K562 (cell line): ENCODE data around the gene JSRP1. TPM values are rescaled to one million over a fixed set of nuclear protein-coding genes. Genes with fewer than 3 reads are reported as not detected.

ENCODE experiments used
- ATAC-seq: fragments of 200-7000 bp; cut with Tn5 transposase; 3 replicates; pipeline ENCODE4 v1.9.1; 2020; ENCODE audit warnings: moderate library complexity
- BruUV-seq: library from RNA; stranded (reverse); fragments of 400-500 nt; replicated peaks from 2 replicates; lab custom pipeline; 2021; lab: Mats Ljungman, UMichigan
- CTCF ChIA-PET: fragments of 300-600 bp; formaldehyde crosslinking; extraction: SDS; loops from one replicate; lab custom pipeline; 2021; ENCODE audit warnings: low intra/inter-chr PET ratio; lab: Yijun Ruan, JAX
- POLR2A ChIA-PET: fragments of 300-600, 350-650 bp; sonication (Branson Sonifier 250); formaldehyde crosslinking; extraction: SDS; loops from one replicate; lab custom pipeline; 2021; ENCODE audit warnings: antibody characterized with exemption, inconsistent platforms; lab: Yijun Ruan, JAX
- DNase-seq, 4 experiments: peaks; one replicate each; pipeline versions ENCODE4 v3.0.0 to v3.0.0-alpha.2; 2011 to 2018; ENCODE audit warnings: low spot score in 3 of 4, mixed read lengths in 3 of 4; ENCODE audit errors: extremely low read depth in 1 of 4
- FAIRE-seq: peaks from 2 replicates; lab custom pipeline; 2011; peaks lifted over from hg19 to GRCh38; lab: Jason Lieb, UNC
- H2AFZ ChIP-seq: 2 replicates; pipeline ENCODE4 v1.6.0; 2011; ENCODE audit warnings: low read depth, low read length, control low read depth, inconsistent platforms
- H3K27ac ChIP-seq: fragments of 200-600 bp; 3 replicates; pipeline ENCODE4 v1.8.0; 2011; ENCODE audit warnings: low read depth, mild to moderate bottlenecking, control low read depth, inconsistent platforms, low read length, moderate library complexity, mixed read lengths; ENCODE audit errors: extremely low read depth
- H3K27me3 ChIP-seq, 2 experiments: fragments of 300-600 bp in 1 of 2; 2 replicates in 1 of 2; 3 replicates in 1 of 2; pipeline versions ENCODE4 v1.6.0 to v1.8.0; 2011; ENCODE audit warnings: inconsistent platforms in 2 of 2, low read length in 2 of 2, mild to moderate bottlenecking in 1 of 2, mixed read lengths in 1 of 2, moderate library complexity in 1 of 2; ENCODE audit not compliant: control insufficient read depth in 2 of 2, insufficient read depth in 2 of 2
- H3K36me3 ChIP-seq: fragments of 300-600 bp; 3 replicates; pipeline ENCODE4 v1.8.0; 2011; ENCODE audit warnings: mild to moderate bottlenecking, low read length, inconsistent platforms; ENCODE audit not compliant: control insufficient read depth, insufficient read depth
- H3K4me1 ChIP-seq, 2 experiments: fragments of 200-600 bp in 1 of 2; replicated peaks in 1 of 2; 2 replicates in 1 of 2; 3 replicates in 1 of 2; pipeline versions ENCODE4 v1.5.1 to v1.8.0; 2011; ENCODE audit warnings: inconsistent platforms in 2 of 2, low read length in 2 of 2, mild to moderate bottlenecking in 1 of 2, mixed read lengths in 1 of 2, moderate library complexity in 1 of 2; ENCODE audit not compliant: control insufficient read depth in 2 of 2, insufficient read depth in 2 of 2
- H3K4me2 ChIP-seq: 2 replicates; pipeline ENCODE4 v1.6.1; 2011; ENCODE audit warnings: low read length, control low read depth, inconsistent platforms, mixed read lengths; ENCODE audit not compliant: insufficient read depth
- H3K4me3 ChIP-seq: fragments of 200-600 bp; sonication (generic), shearing (Covaris generic); 2 replicates; pipeline ENCODE4 v1.5.1; 2016; ENCODE audit warnings: control low read depth, inconsistent platforms
- H3K79me2 ChIP-seq: fragments of 200-600 bp; 3 replicates; pipeline ENCODE4 v1.8.0; 2011; ENCODE audit warnings: low read length, inconsistent platforms; ENCODE audit not compliant: control insufficient read depth, insufficient read depth
- H3K9ac ChIP-seq, 2 experiments: 2 replicates each; pipeline versions ENCODE4 v1.6.0 to v1.6.1; 2011; ENCODE audit warnings: low read depth in 2 of 2, low read length in 2 of 2, control low read depth in 1 of 2, inconsistent platforms in 1 of 2, mild to moderate bottlenecking in 1 of 2, mixed read lengths in 1 of 2; ENCODE audit not compliant: insufficient read depth in 1 of 2
- H3K9me1 ChIP-seq: one replicate; pipeline ENCODE4 v1.6.0; 2011; ENCODE audit warnings: inconsistent platforms, mild to moderate bottlenecking, low read length, moderate library complexity; ENCODE audit not compliant: control insufficient read depth, insufficient read depth
- H3K9me3 ChIP-seq: replicated peaks from 2 replicates; pipeline ENCODE4 v1.5.1; 2011; ENCODE audit warnings: low read depth, low read length, inconsistent platforms; ENCODE audit not compliant: control insufficient read depth, insufficient read depth
- H4K20me1 ChIP-seq: replicated peaks from 2 replicates; pipeline ENCODE4 v1.6.1; 2011; ENCODE audit warnings: low read length, inconsistent platforms, mixed read lengths; ENCODE audit not compliant: control insufficient read depth, insufficient read depth
- BACH1 ChIP-seq: fragments of 200-800 bp; sonication (Bioruptor generic); IDR thresholded peaks from 2 replicates; pipeline ENCODE4 v1.6.1; 2016; ENCODE audit warnings: missing genetic modification characterization, missing compliant biosample characterization
- FIP1L1 ChIP-seq: fragments of 200-400 bp; formaldehyde crosslinking; IDR thresholded peaks from 2 replicates; pipeline ENCODE4 v1.6.1; 2018; ENCODE audit warnings: mild to moderate bottlenecking, low read depth, low read length; ENCODE audit not compliant: poor library complexity, severe bottlenecking
- HMGN3 ChIP-seq: IDR thresholded peaks from 2 replicates; pipeline ENCODE4 v1.6.1; 2011; ENCODE audit warnings: borderline replicate concordance, low read depth, mild to moderate bottlenecking, mixed read lengths, low read length; ENCODE audit not compliant: insufficient read length; ENCODE audit errors: extremely low read depth
- HNRNPL ChIP-seq: fragments of 200-400 bp; formaldehyde crosslinking; IDR thresholded peaks from 2 replicates; pipeline ENCODE4 v1.6.1; 2017; ENCODE audit warnings: low read depth, mild to moderate bottlenecking, low read length
- POLR2A ChIP-seq: fragments of 450-650 bp; conservative IDR thresholded peaks from 2 replicates; pipeline ENCODE4 v1.6.1; 2016
- POLR2G ChIP-seq: fragments of 200-400 bp; formaldehyde crosslinking; IDR thresholded peaks from 2 replicates; pipeline ENCODE4 v1.6.1; 2017; ENCODE audit warnings: low read depth, mild to moderate bottlenecking, antibody characterized with exemption, low read length, moderate library complexity
- RBFOX2 ChIP-seq: fragments of 200-400 bp; formaldehyde crosslinking; IDR thresholded peaks from 2 replicates; pipeline ENCODE4 v1.6.1; 2017; ENCODE audit warnings: low read depth, mild to moderate bottlenecking, low read length, moderate library complexity
- RBM22 ChIP-seq: fragments of 200-400 bp; formaldehyde crosslinking; IDR thresholded peaks from 2 replicates; pipeline ENCODE4 v1.6.1; 2018; ENCODE audit warnings: low read length, low read depth; ENCODE audit not compliant: poor library complexity, severe bottlenecking
- SPI1 ChIP-seq: IDR thresholded peaks from 2 replicates; pipeline ENCODE4 v1.6.1; 2011; ENCODE audit warnings: low read depth, low read length, control low read depth, borderline replicate concordance
- SUPT5H ChIP-seq: fragments of 450-650 bp; IDR thresholded peaks from 2 replicates; pipeline ENCODE4 v1.6.1; 2016
- ZBED1 ChIP-seq: IDR thresholded peaks from 2 replicates; pipeline ENCODE4 v1.6.1; 2014
- ZBTB7A ChIP-seq: IDR thresholded peaks from 2 replicates; pipeline ENCODE4 v1.6.1; 2011; ENCODE audit warnings: low read depth, mild to moderate bottlenecking, low read length, moderate library complexity, borderline replicate concordance; ENCODE audit not compliant: control insufficient read depth
- WGBS: fragments of 100-300 bp; shearing (Covaris generic); methylation state at CpG from one replicate; pipeline ENCODE4 v1.1.6; 2016; ENCODE audit warnings: low coverage, mixed read lengths; ENCODE audit not compliant: insufficient coverage; ENCODE audit errors: missing lambda C conversion rate; 5-methylcytosine and 5-hydroxymethylcytosine counted together
- in situ Hi-C: fragments of 300-500 bp; cut with MboI; formaldehyde crosslinking; loops from 4 replicates; pipeline ENCODE4 v1.15.0; 2018; ENCODE audit warnings: inconsistent platforms, mixed read lengths
- intact Hi-C: fragments of 100-400 bp; cut with micrococcal nuclease; formaldehyde crosslinking; loops from 2 replicates; pipeline ENCODE4 v1.14.2; 2022
- polyA plus RNA-seq, 8 experiments: library from polyadenylated mRNA; depleted of rRNA in 4 of 8; stranded (reverse) in 5 of 8; unstranded in 3 of 8; fragments of >200 nt; fragmentation: Nextera tagmentation in 2 of 8; fragmentation: Illumina TruSeq in 1 of 8; extraction: Ambion mirVana in 2 of 8; extraction: Trizol in 1 of 8; gene quantifications; 2 replicates each; pipeline versions ENCODE4 v1.2.1 to v1.2.3, GENCODE V29; 2011 to 2014; ENCODE audit warnings: inconsistent platforms in 1 of 8, missing spikeins in 1 of 8
- total RNA-seq, 7 experiments: library from RNA; depleted of rRNA in 6 of 7; stranded (reverse); fragments of >200 nt in 6 of 7; fragmentation: Illumina TruSeq in 2 of 7; extraction: Trizol in 2 of 7; gene quantifications; 2 replicates each; pipeline versions ENCODE4 v1.2.1 to v1.2.3, GENCODE V29; 2011 to 2021; ENCODE audit warnings: low replicate concordance in 1 of 7
- TF ChIP-seq, protein P1 (sequence below): sonication (generic); formaldehyde crosslinking; IDR thresholded peaks from 2 replicates; pipeline ENCODE4 v1.8.1; 2023; ENCODE audit warnings: mild to moderate bottlenecking, missing genetic modification reagents

The JSRP1 gene
- total and polyA plus RNA-seq, 9 of the 15 experiments (the other 6 are each of a cell fraction or from before 2014, with no cell fraction given) = 0.08 to 1.2 (median 0.51) TPM; not detected in 4

GRCh38 chr19:2249880-2250765 is 6.1 kb downstream of the JSRP1 start:
- FAIRE-seq (no peak), ATAC-seq (peak; percentile 22), DNase-seq (no peak)
- Histone ChIP-seq H3K27me3 (no peaks in the 10 kb centered on the region), H3K79me2 (no peaks in the 10 kb centered on the region), H3K9ac (no peak overlapping the region), H3K9me1 (no peaks in the 10 kb centered on the region), H3K36me3 (peaks cover 43% of the 10 kb centered on the region; the same call in 2 of the 3 replicates), H2AFZ (no peak overlapping the region), H3K4me2 (no peak overlapping the region), H3K4me1 (peaks cover 0 to 70% of the 10 kb centered on the region in 2 experiments; a peak in 2 of 5 replicates), H3K4me3 (no peak overlapping the region), H3K27ac (no peak overlapping the region), H3K9me3 (no peaks in the 10 kb centered on the region), H4K20me1 (no peaks in the 10 kb centered on the region)
- BruUV-seq = no TSS peak
- 96% methylated on average over 22 of the region's 43 CpGs for WGBS
- in situ Hi-C loops (no loop called here), intact Hi-C loops (no loop called here)
- ChIA-PET CTCF (no interaction called here), POLR2A (interaction anchor here (1.0 to 3.3 kb wide), 5 partner anchors 9 to 25 kb away, joined by 3 to 35 read pairs (median 4); no protein-coding TSS in a partner anchor)
- peak; percentile 53 for TF ChIP-seq POLR2A
- TF ChIP-seq, protein P1, sequence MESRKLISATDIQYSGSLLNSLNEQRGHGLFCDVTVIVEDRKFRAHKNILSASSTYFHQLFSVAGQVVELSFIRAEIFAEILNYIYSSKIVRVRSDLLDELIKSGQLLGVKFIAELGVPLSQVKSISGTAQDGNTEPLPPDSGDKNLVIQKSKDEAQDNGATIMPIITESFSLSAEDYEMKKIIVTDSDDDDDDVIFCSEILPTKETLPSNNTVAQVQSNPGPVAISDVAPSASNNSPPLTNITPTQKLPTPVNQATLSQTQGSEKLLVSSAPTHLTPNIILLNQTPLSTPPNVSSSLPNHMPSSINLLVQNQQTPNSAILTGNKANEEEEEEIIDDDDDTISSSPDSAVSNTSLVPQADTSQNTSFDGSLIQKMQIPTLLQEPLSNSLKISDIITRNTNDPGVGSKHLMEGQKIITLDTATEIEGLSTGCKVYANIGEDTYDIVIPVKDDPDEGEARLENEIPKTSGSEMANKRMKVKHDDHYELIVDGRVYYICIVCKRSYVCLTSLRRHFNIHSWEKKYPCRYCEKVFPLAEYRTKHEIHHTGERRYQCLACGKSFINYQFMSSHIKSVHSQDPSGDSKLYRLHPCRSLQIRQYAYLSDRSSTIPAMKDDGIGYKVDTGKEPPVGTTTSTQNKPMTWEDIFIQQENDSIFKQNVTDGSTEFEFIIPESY (CRISPR knock-in tag) = peak; percentile 98
- peak; percentile 96 for TF ChIP-seq RBM22
- TF ChIP-seq SPI1 = no peak
- peak; percentile 49 for TF ChIP-seq RBFOX2
- peak; percentile 39; the same call in 1 of the 2 replicates for TF ChIP-seq SUPT5H
- TF ChIP-seq HNRNPL = peak; percentile 66
- TF ChIP-seq FIP1L1 = peak; percentile 74
- no peak for TF ChIP-seq ZBED1
- peak; percentile 5 for TF ChIP-seq HMGN3
- TF ChIP-seq BACH1 (tag) = no peak
- TF ChIP-seq ZBTB7A = 0 out of 2 replicates have a peak, but pooled peaks have one; percentile 15
- peak; percentile 81 for TF ChIP-seq POLR2G
